ENCODE measurements around the gene RNLS. TPM values are rescaled to one million over a fixed set of nuclear protein-coding genes. Genes with fewer than 3 reads are reported as not detected.

RNLS gene
- polyA plus RNA-seq, 3 donors: 16.1 to 20.0 (median 16.2) TPM

GRCh38 chr10:88463811-88464210 is 119.3 kb downstream of the RNLS start:
- no peak for DNase-seq (ENCODE audit: extremely low read depth in 1 of 11, low read depth in 9 of 11, low spot score in 4 of 11)

- no peak for DNase-seq (ENCODE audit: extremely low read depth in 1 of 11, low read depth in 9 of 11, low spot score in 4 of 11)
Observed at GRCh38 chr10:88461426-88461825, 121.7 kb downstream of the RNLS start.

GRCh38 chr10:88459530-88459929 is 123.6 kb downstream of the RNLS start:
- no peak for DNase-seq (ENCODE audit: extremely low read depth in 1 of 11, low read depth in 9 of 11, low spot score in 4 of 11)

- DNase-seq (ENCODE audit: extremely low read depth in 1 of 11, low read depth in 9 of 11, low spot score in 4 of 11): no peak
Observed at GRCh38 chr10:88458209-88458608, 124.9 kb downstream of the RNLS start.

- no peak for DNase-seq (ENCODE audit: extremely low read depth in 1 of 11, low read depth in 9 of 11, low spot score in 4 of 11)
Observed at GRCh38 chr10:88457660-88458059, 125.5 kb downstream of the RNLS start.

- no peak for DNase-seq (ENCODE audit: extremely low read depth in 1 of 11, low read depth in 9 of 11, low spot score in 4 of 11)
Observed at GRCh38 chr10:88456730-88457129, 126.4 kb downstream of the RNLS start.

GRCh38 chr10:88455831-88456230 is 127.3 kb downstream of the RNLS start:
- DNase-seq (ENCODE audit: extremely low read depth in 1 of 11, low read depth in 9 of 11, low spot score in 4 of 11): no peak

- DNase-seq (ENCODE audit: extremely low read depth in 1 of 11, low read depth in 9 of 11, low spot score in 4 of 11): no peak
Observed at GRCh38 chr10:88450201-88450600, 132.9 kb downstream of the RNLS start.

GRCh38 chr10:88442716-88443115 is 140.4 kb downstream of the RNLS start:
- no peak for DNase-seq (ENCODE audit: extremely low read depth in 1 of 11, low read depth in 9 of 11, low spot score in 4 of 11)

GRCh38 chr10:88440541-88440940 is 142.6 kb downstream of the RNLS start:
- no peak for DNase-seq (ENCODE audit: extremely low read depth in 1 of 11, low read depth in 9 of 11, low spot score in 4 of 11)

- no peak for DNase-seq (ENCODE audit: extremely low read depth in 1 of 11, low read depth in 9 of 11, low spot score in 4 of 11)
Observed at GRCh38 chr10:88439932-88440331, 143.2 kb downstream of the RNLS start.

- no peak for DNase-seq (ENCODE audit: extremely low read depth in 1 of 11, low read depth in 9 of 11, low spot score in 4 of 11)
Observed at GRCh38 chr10:88437411-88437810, 145.7 kb downstream of the RNLS start.

- no peak for DNase-seq (ENCODE audit: extremely low read depth in 1 of 11, low read depth in 9 of 11, low spot score in 4 of 11)
Observed at GRCh38 chr10:88433565-88434186, 149.4 kb downstream of the RNLS start.

- no peak for DNase-seq (ENCODE audit: extremely low read depth in 1 of 11, low read depth in 9 of 11, low spot score in 4 of 11)
Observed at GRCh38 chr10:88431103-88431502, 152.0 kb downstream of the RNLS start.

GRCh38 chr10:88428976-88429375 is 154.1 kb downstream of the RNLS start:
- no peak for DNase-seq (ENCODE audit: extremely low read depth in 1 of 11, low read depth in 9 of 11, low spot score in 4 of 11)

- no peak for DNase-seq (ENCODE audit: extremely low read depth in 1 of 11, low read depth in 9 of 11, low spot score in 4 of 11)
Observed at GRCh38 chr10:88428442-88428841, 154.7 kb downstream of the RNLS start.

GRCh38 chr10:88427024-88427423 is 156.1 kb downstream of the RNLS start:
- no peak for DNase-seq (ENCODE audit: extremely low read depth in 1 of 11, low read depth in 9 of 11, low spot score in 4 of 11)

- no peak for DNase-seq (ENCODE audit: extremely low read depth in 1 of 11, low read depth in 9 of 11, low spot score in 4 of 11)
Observed at GRCh38 chr10:88424881-88425280, 158.2 kb downstream of the RNLS start.

- DNase-seq (ENCODE audit: extremely low read depth in 1 of 11, low read depth in 9 of 11, low spot score in 4 of 11): no peak
Observed at GRCh38 chr10:88423732-88424131, 159.4 kb downstream of the RNLS start.

GRCh38 chr10:88421590-88421989 is 161.5 kb downstream of the RNLS start:
- no peak for DNase-seq (ENCODE audit: extremely low read depth in 1 of 11, low read depth in 9 of 11, low spot score in 4 of 11)

GRCh38 chr10:88418871-88419270 is 164.2 kb downstream of the RNLS start:
- DNase-seq (ENCODE audit: extremely low read depth in 1 of 11, low read depth in 9 of 11, low spot score in 4 of 11): no peak

Measured in renal cortex interstitium (tissue), 11 donors.